Activated naive CD8-positive, alpha-beta T cell treated with anti-CD3 and anti-CD28 coated beads, Interleukin-2, amount 50 U/mL, for 16 hours (primary cell): Measurements from ENCODE around the gene SMIM14.
A peak's percentile ranks its signal among the peaks of the same experiment; 100 is the strongest.
"Not testable (repeated sequence)": the region's sequence is repeated elsewhere in the genome, so short reads cannot be mapped to it uniquely, and the experiment has no call there.

Experiments
- DNase-seq: peaks from one replicate; pipeline ENCODE4 v3.0.0-alpha.2; 2020; ENCODE audit warnings: low read depth, low spot score

SMIM14 gene

DNA sequence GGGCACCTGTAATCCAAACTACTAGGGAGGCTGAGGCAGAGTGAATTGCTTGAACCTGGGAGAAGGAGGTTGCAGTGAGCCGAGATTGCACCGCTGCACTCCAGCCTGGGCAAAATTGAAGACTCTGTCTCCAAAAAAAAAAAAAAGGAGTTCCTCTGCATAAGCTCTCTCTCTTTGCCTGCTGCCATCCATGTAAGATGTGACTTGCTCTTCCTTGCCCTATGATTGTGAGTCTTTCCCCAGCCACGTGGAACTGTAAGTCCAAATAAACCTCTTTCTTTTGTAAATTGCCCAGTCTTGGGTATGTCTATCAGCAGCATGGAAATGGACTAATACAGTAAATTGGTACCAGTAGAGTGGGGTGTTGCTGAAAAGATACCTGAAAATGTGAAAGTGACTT, 106.4 kb downstream of the SMIM14 start:
- not testable (repeated sequence) for DNase-seq

DNA sequence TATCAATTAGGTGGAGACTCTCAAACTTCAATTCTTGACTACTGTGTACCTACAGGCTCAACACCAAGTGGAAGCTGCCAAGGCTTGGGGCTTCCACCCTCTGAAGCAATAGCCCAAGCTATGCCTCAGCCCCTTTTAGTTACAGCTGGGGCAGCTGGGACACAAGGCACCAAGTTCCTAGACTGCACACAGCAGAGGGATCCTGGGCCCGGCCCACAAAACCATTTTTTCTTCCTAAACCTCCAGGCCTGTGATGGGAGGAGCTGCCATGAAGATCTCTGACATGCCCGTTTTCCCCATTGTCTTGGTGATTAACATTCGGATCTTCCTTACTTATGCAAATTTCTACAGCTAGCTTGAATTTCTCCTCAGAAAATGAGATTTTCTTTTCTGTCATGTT, 108.0 kb downstream of the SMIM14 start:
- DNase-seq, result no peak

DNA sequence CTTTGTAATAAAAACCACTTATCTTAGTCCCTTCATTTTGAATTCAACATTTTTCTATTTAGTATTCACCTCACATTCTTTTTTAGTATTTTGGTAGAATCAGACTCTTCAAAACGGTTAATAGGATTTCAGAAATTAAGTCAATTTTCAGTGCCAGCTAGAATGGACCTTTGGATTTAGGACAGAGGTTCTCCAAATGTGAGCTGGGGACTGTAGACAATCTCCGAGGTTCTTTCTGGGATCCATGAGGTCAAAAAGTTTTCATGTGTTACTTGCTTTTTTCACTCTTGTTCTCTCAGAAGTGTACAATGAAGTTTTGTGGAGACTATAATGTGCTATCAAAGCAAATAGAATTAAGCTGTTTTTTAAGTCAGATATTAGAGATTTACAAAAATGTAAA, 109.1 kb downstream of the SMIM14 start:
- no peak for DNase-seq

DNA sequence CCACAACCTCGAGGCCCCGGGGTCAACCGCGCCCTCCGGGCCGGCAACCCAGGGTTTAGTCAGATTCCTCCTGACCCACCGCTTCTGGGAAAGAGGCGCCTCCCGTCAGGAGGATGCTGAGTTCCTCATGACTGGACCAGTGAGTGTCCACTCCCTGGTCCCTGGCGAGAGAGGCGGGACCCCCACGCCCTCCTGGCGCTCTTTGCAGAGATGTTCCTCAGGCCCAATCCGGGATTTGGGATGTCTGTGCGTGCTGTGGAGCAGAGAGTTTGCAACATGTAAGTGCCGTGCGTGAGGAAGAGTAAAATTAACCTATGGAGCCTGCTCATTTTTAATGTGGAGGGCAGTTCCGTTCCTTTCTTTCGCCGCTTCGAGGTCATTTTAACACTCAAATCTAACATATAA, 110.6 kb downstream of the SMIM14 start:
- DNase-seq, result no peak

DNA sequence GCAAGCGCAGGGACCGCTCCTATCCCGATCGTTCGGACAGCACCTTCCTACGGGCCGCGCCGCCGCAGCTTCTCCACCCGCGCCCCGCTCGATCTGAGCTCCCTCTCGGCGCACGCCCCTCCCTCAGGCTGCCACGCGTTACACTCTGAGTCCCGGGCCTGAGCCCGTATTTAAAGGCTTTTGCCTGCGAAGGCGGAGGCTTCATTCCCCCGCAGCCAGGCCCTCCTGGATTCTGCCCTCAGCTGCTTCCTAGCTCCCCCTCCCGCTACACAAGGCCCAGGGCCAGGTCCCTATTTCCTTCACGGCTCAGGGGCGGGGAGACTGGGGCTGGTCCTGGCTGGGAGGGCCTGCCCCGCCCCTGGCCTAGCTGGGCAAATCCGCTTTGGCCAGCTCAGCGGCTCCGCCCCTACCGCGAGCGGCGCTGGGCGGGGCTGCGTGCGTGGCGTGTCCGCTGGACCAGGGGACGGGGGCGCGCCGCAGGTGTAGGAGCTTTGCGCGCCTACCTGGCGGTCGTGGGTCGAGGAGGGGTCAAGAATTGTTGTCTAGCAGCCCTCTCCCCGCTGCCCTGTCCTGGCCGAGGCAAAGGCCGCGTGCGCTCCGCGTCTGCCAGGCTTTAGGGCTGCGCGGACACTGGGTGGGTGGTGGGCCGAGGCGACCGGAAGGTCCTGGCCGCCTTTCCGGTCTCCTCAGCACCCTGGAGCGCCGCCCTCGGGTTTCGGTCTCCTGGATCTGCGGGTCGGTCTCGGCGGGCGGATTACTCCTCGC, 111.2 kb downstream of the SMIM14 start, which contains the start of gene UGDH:
Gene UGDH, minus strand, starts transcription at position 144 of the 765 bp plus-strand sequence. CDS start 5,927 bp downstream, outside the sequence.
- DNase-seq, result peak; percentile 85

DNA sequence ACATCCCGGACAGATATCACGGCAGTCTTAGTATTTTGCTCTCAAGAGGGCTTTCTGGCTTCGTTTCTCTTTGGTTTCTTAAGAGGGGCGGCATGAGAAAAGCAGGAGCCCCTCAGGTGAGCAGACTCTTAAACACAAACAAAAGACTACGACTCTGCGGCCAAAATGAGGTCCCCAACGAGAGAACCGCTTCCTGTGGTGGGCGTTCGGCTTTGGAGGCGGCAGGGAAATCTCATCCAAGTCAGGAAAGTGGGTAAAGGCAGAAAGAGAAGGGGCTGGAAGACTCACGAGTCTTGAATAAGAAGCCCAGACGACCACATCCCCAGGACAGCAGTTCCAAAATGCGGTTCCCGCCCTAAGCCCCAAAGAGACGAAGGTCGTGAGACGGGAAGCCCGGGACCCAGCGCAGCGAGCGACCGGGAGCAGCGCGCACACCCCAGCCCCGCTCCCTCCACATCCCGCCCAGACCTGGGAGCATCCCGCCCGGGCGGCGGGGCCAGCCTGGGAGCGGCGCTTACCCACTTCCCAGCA, 111.8 kb downstream of the SMIM14 start:
- DNase-seq, result no peak

DNA sequence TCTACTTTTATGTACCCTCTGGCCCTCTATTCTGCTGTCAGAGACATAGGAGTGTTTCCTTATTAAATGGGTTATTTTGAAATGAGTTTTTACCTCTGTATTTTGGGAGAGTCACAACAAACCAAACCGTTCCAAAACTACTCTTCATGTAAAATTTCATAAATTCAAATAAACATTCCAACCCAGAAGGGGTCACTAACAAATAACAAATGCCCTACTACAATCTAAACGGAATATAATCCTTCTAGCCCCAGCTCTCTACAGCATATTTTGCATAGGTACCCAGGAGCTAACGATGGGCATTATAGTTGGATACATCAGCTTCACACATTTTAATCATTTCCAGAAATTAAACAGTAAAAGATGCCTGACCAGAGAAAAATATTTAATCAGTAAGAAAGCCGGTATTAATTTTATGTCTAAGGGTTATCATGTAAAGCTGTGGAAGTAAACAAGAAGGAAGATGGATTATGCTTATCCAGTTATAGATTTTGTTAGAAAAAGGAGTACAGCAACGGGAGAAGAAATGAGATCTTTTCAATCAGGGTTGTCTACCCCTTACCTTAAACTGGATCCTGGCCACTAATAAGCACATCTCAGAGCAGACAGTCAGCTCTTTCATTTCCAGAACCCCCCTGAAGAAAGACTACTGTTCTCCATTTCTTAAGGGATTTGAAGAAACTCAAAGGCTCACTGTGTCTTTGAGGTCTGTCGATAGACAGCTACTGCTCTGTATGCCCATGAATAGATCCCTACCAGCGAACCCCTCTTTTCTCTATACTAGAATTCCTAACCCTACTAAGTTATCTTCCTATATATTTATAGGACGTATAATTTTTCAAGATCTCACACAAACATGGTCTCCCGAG, 112.6 kb downstream of the SMIM14 start:
- no peak for DNase-seq

DNA sequence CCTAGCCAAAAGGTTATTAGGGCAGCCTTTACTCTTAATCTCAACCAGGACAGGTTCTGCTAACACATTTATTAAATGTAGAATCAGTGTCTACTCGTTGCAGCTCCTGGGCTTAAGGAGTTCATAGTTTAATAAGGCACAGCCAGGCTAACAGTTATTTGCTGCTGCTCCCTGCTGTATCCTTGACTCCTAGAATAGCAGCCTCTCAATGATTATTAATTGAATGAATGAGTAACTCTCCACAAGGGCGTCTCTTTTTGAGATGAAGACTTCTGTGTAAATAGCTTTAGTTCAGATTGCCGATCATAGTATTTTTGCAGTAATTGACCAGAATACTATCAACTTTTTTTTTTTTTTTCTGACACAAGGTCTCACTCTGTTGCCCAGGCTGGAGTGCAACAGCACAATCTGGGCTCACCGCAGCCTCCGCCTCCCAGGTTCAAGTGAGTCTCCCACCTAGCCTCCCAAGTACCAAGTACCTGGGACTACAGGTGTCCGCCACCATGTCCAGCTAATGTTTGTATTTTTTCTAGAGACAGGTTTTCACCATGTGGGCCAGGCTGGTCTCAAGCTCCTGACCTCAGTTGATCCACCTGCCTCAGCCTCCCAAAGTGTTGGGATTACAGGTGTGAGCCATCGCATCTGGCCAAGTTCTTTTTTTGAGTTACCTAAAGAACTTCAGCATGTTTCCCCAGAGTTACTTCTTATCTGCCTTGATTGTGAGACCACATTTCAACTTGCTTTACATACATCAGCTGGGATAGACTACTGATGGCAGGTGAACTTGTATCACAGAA, 114.3 kb downstream of the SMIM14 start:
- DNase-seq, result no peak

DNA sequence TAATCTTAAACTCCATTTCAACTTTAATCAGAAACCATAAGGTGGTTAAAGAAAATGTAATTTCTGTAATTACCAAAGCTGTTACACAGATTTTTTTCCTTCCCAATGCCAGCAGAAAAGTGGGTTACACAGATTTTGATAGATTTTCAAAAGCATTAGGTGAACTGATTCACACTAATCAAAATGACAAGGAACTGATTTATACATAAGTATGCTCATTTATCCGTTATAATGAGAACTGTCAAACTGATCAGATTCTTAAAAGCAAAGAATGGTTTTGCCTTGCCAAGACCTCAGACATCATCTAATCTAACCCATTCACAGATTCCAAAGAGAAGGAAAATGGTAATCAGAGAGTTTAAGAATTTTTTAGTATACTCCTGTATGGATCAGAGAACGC, 116.6 kb downstream of the SMIM14 start:
- DNase-seq, result no peak

DNA sequence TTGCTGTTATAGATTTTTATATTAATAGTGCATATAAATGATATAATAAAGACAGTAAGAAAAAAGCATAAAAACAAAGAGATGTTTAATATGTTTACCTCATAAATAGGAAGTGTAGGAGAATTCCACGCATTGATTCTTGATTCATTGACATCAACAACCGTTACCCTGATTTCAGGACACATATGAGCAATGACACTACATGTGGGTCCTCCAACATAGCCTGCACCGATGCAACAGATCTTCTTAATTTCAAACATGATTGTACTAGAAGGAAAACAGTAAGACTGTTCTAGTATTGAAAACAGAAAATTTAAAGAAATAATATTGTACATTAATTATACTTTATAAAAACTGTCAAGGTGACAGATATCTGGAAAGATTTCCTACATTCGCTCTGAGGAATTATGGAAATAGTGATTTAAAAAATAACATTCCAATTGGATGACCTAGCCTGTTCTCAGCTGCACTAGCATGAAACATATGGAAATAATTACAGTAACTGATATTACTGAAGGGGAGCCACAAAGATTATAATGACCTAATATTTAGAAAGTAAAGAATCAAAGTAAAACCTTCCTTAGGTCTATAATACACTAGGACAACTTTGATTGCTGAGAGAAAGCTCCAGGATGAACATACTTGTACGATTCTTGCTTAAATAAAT, 117.3 kb downstream of the SMIM14 start:
- no peak for DNase-seq

DNA sequence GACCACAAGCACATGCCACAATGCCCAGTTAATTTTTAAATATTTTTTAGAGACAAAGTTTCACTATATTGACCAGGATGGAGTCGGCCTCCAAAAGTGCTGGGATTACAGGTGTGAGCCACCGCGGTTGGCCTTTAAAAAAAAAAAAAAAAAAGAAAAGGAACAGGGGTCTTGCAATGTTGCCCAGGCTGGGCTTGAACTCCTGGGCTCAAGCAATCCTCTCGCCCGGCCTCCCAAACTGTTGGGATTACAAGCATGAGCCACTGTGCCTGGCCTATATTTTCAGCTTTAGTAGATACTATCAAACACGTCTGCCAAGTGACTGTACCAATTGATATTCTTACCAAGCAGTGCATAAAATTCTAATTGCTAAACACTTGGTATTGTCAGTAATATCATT, 120.2 kb downstream of the SMIM14 start:
- no peak for DNase-seq

DNA sequence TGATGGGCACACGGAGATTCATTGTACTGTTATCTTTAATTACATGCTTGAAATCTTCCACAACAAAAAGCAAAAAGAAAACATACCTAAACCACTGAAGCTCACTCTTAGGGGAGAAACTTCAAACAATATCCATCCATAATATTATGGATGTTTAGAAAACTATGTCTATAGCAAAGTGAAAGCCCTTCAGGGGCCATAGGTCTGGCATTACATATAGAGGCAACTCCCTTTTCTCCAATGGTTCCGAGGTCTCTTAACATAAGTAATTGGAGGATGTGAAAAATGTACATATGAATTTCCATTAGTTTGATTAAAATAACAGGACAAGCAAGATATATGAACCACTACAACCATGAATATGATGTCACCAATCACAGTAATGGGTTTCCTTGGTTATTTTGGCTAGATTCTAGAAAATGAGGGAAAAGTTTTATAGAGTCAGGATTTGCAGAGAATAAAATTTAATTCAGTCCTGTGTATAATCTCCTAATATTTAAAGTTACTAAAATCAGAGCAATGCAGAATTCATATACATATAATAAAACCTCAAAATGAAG, 122.2 kb downstream of the SMIM14 start:
- DNase-seq, result no peak

DNA sequence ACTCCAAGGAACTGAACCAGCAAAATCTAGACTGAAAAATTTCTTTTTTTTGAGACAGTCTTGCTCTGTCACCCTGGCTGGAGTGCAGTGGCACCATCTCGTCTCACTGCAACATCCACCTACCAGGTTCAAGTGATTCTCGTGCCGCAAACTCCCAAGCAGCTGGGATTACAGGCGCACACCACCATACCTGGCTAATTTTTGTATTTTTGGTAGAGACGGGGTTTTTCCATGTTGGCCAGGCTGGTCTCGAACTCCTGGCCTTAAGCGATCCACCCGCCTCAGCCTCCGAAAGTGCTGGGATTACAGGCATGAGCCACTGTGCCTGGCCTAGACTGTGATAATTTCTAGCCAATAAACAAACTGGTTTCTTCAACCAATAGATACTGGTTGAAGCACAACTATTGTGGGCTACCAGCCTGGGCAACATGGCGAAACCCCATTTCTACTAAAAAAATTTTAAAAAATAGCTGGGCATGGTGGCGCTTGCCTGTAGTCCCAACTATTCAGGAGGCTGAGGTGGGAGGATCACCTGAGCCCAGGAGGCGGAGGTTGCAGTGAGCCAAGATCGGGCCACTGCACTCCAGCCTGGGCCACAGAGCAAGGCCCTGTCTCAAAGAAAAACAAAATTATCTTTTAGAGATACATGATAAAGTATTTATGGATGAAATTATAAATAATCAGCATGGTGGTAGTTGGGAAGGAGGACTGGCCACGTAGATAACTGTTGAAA, 122.8 kb downstream of the SMIM14 start:
- not testable (repeated sequence) for DNase-seq

DNA sequence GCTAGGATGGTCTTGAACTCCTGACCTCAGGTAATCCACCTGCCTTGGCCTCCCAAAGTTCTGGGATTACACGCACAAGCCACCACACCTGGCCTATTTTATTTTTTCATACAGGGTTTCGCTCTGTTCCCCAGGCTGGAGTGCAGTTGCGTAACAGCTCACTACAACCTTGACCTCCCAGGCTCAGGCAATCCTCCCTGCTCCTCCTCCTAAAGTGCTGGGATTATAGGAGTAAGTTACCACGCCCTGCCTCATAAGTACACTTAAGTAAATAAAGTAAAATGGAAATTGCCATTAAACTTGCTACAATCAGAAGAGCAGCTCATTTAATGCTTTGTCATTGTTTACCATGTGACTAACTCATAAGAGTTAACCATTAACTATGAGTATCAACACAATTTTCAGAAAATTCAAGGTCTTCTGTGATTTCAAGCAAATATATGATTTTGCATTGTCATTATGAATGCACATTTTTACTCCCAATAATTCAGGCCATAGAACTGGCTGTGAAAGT, 123.7 kb downstream of the SMIM14 start:
- DNase-seq, result no peak

DNA sequence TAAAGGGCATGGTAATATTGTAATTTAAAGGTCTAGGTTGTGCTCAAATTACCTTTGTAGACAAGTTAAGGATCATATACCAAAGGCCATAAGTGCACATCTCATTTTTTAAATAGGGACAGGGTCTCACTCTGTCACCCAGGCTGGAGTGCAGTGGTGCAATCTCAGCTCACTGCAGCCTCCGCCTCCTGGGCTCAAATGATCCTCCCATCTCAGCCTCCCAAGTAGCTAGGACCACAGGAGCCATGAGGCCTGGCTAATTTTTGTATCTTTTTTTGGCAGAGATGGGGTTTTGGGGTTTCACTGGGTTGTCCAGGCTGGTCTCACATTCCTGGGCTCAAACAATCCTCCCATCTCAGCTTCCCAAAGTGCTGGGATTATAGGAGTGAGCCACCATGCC, 124.4 kb downstream of the SMIM14 start:
- DNase-seq, result not testable (repeated sequence)

DNA sequence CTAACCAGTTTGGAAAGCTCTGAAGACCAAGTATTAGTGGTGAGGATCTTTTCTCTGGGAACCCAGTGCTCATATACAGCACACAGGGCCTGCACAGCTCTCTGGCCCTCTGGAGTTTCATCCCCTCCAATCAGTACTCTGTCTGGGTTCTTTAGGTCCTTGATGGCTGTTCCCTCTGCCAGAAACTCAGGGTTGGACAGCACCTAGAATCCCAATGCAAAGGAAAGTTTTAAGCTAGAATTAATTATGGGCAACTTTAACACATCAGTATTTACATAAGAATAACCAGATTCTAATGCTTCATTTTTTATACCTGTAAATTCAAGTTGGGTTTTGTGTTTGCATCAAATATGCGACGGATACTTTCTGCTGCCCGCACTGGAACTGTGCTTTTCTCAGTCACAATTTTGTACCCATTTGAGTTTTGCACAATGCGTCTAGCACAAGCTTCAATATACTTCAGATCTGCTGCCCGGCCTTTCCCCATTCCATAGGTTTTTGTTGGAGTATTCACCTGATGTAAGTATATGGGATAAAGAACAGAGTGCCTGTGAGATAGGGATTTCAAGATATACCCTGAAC, 128.2 kb downstream of the SMIM14 start:
- no peak for DNase-seq

DNA sequence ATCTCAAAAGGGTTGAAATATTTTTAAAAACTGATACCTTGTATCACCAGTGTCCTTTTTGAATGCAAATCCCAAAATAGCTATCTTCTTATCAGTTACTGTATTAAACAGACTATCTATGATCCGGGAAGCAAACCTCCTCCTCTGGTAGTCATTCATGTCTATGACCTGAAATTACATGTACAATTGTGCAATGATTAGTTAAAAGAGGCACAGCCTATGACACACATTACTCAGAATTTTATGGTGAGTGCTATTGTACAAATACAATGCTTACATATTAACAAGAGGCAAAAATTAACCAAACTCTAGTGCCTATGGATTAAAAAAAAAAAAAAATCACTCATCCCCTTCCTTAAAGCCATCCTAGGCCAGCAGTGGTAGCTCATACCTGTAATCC, 133.1 kb downstream of the SMIM14 start:
- no peak for DNase-seq

DNA sequence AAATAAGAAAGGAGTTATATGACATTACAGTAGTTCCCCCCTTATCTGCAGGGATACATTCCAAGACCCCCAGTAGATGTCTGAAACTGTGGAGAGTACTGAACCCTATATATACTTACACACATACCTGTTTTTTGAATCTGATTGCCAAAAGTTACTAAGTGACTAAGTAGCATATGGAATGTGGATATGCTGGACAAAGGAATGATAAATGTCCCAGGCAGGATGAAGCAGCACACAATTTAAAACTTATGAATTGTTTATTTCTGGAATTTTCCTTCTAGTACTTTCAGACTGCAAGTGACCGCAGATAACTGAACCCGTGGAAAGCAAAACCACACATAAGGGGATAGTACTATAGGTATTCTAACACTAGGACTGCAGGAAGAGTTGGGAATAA, 134.1 kb downstream of the SMIM14 start:
- DNase-seq, result no peak

DNA sequence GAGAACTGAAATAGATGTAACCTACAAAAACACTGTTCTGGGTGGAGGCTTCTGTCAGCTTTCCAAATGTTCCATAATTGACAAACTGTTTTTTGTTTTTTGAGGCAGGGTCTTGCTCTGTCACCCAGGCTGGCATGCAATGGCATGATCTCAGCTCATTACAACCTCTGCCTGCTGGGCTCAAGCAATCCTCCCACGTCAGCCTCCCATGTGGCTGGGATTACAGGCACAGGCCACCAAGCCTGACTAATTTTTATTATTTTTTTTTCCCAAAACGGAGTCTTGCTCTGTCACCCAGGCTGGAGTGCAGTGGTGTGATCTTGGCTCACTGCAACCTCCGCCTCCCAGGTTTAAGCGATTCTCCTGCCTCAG, 136.0 kb downstream of the SMIM14 start:
- not testable (repeated sequence) for DNase-seq
